Fibroblast of the aortic adventitia (primary cell): ENCODE measurements around the gene RALB. TPM values are rescaled to one million over a fixed set of nuclear protein-coding genes. Genes with fewer than 3 reads are reported as not detected.

Experiments used
- DNase-seq: peaks from one replicate; pipeline ENCODE4 v3.0.0-alpha.2; 2010; ENCODE audit warnings: low read depth
- H3K4me3 ChIP-seq: 2 replicates; pipeline ENCODE4 v1.5.1; 2011; ENCODE audit warnings: low read depth, mild to moderate bottlenecking, control low read depth, low read length, moderate library complexity
- small RNA-seq: library from RNA; depleted of rRNA; stranded (forward); fragments of <200 nt; gene quantifications from one replicate; pipeline ENCODE3, GENCODE V24; 2012
- total RNA-seq: library from RNA; depleted of rRNA; stranded (reverse); fragments of >200 nt; gene quantifications from 2 replicates; pipeline ENCODE4 v1.2.3, GENCODE V29; 2012; ENCODE audit warnings: low replicate concordance
- TF ChIP-seq, protein P1 (sequence below): IDR thresholded peaks from 2 replicates; pipeline ENCODE4 v1.5.1; 2011; ENCODE audit warnings: mild to moderate bottlenecking, low read length, control low read depth, inconsistent platforms; ENCODE audit not compliant: insufficient read depth

Gene RALB
- total RNA-seq, 1 donor = 73.7 TPM

DNA sequence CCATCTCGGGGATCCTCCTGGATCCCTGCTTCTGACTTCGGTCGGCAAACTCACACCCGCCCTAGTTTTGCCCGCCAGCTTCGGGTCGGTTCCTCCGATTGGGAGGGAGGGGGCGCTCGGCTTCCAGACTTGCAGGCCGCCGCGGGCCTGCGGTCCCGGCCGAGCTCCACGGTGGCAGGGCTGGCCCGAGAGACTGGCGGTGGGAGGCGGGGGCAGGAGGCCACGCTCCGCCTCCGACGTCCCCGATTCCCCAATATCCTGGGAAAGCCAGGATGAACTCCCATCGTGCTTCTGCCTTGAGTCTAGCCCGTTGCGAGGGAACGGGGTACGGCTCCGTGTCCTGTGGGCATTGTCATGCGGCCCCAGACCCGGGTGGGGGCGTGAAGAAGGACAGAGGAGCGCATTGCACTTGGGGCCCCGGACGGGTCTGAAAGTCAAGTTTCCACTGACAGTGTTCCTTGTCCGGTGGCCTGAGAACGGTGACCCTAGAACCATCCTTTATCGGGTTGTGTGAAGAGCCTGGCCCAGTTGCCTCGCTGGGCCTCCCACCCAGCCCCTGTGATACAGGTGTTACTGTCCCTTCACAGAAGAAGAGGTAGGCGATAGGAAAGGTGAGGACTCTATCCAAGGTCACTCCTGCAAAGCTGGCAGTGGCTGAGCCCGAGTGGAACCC lies 90.9 kb downstream of the RALB start:
- H3K4me3 ChIP-seq = no peak overlapping the region
- TF ChIP-seq, protein P1, sequence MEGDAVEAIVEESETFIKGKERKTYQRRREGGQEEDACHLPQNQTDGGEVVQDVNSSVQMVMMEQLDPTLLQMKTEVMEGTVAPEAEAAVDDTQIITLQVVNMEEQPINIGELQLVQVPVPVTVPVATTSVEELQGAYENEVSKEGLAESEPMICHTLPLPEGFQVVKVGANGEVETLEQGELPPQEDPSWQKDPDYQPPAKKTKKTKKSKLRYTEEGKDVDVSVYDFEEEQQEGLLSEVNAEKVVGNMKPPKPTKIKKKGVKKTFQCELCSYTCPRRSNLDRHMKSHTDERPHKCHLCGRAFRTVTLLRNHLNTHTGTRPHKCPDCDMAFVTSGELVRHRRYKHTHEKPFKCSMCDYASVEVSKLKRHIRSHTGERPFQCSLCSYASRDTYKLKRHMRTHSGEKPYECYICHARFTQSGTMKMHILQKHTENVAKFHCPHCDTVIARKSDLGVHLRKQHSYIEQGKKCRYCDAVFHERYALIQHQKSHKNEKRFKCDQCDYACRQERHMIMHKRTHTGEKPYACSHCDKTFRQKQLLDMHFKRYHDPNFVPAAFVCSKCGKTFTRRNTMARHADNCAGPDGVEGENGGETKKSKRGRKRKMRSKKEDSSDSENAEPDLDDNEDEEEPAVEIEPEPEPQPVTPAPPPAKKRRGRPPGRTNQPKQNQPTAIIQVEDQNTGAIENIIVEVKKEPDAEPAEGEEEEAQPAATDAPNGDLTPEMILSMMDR = peak; percentile 77
- peak; percentile 69 for DNase-seq

Small RNA genes within 50 kb of the gene (small RNA-seq; reads per million reads assigned to genes)
- not detected for gene MTND4LP14

Other genes starting within 250 kb of the RALB start
- 5.9 and 16.8 TPM in 2 replicates for gene EPB41L5, start 239.8 kb upstream of the RALB start, total RNA-seq
- 29.6 and 41.7 TPM in 2 replicates for gene TMEM185B, start 29.5 kb upstream of the RALB start, total RNA-seq
- gene INHBB, start 93.3 kb downstream of the RALB start, total RNA-seq = not detected in 2 replicates